H9 (cell line): ENCODE data around the gene KRTAP4-8. TPM values are rescaled to one million over a fixed set of nuclear protein-coding genes. Genes with fewer than 3 reads are reported as not detected.
A peak's percentile ranks its signal among the peaks of the same experiment; 100 is the strongest.
"Not testable (repeated sequence)": the region's sequence is repeated elsewhere in the genome, so short reads cannot be mapped to it uniquely, and the experiment has no call there.

Experiments
- DNase-seq: peaks from one replicate; pipeline ENCODE4 v3.0.0-alpha.2; 2017
- H2AFZ ChIP-seq: one replicate; pipeline ENCODE4 v1.6.1; 2013; ENCODE audit warnings: mild to moderate bottlenecking, low read length, control low read depth, moderate library complexity
- H2AK5ac ChIP-seq: 2 replicates; pipeline ENCODE4 v1.6.1; 2013; ENCODE audit warnings: low read length, control low read depth, mixed read lengths; ENCODE audit not compliant: insufficient read length
- H2BK120ac ChIP-seq: one replicate; pipeline ENCODE4 v1.6.1; 2013; ENCODE audit warnings: low read depth, mild to moderate bottlenecking, low read length, control low read depth, inconsistent platforms; ENCODE audit not compliant: poor library complexity, severe bottlenecking
- H2BK12ac ChIP-seq: 2 replicates; pipeline ENCODE4 v1.6.1; 2013; ENCODE audit warnings: low read length, control low read depth, mixed read lengths, low read depth; ENCODE audit not compliant: insufficient read length
- H2BK15ac ChIP-seq: 2 replicates; pipeline ENCODE4 v1.6.1; 2013; ENCODE audit warnings: low read depth, low read length, control low read depth
- H2BK20ac ChIP-seq: one replicate; pipeline ENCODE4 v1.6.1; 2013; ENCODE audit warnings: low read depth, mild to moderate bottlenecking, low read length, control low read depth, inconsistent platforms; ENCODE audit not compliant: poor library complexity, severe bottlenecking
- H2BK5ac ChIP-seq: 2 replicates; pipeline ENCODE4 v1.6.1; 2013; ENCODE audit warnings: low read length, control low read depth, mixed read lengths; ENCODE audit not compliant: insufficient read length
- H3K14ac ChIP-seq: 2 replicates; pipeline ENCODE4 v1.6.1; 2013; ENCODE audit warnings: low read length, control low read depth; ENCODE audit not compliant: insufficient read depth
- H3K18ac ChIP-seq: 2 replicates; pipeline ENCODE4 v1.6.1; 2013; ENCODE audit warnings: low read depth, mild to moderate bottlenecking, mixed read lengths, low read length, control low read depth; ENCODE audit not compliant: insufficient read length
- H3K23ac ChIP-seq: 2 replicates; pipeline ENCODE4 v1.6.1; 2013; ENCODE audit warnings: low read length, control low read depth, mixed read lengths, low read depth; ENCODE audit not compliant: insufficient read length
- H3K23me2 ChIP-seq: 2 replicates; pipeline ENCODE4 v1.6.1; 2013; ENCODE audit warnings: low read depth, mild to moderate bottlenecking, mixed read lengths, low read length, control low read depth; ENCODE audit not compliant: insufficient read length, poor library complexity, severe bottlenecking
- H3K27ac ChIP-seq: 2 replicates; pipeline ENCODE4 v1.5.1; 2013; ENCODE audit warnings: low read length, control low read depth, mixed read lengths, low read depth; ENCODE audit not compliant: insufficient read length
- H3K27me3 ChIP-seq: 2 replicates; pipeline ENCODE4 v1.6.1; 2013; ENCODE audit warnings: low read length, control low read depth, inconsistent platforms; ENCODE audit not compliant: insufficient read depth
- H3K4ac ChIP-seq: 2 replicates; pipeline ENCODE4 v1.6.1; 2013; ENCODE audit warnings: low read depth, mild to moderate bottlenecking, control low read depth, inconsistent platforms, low read length, moderate library complexity
- H3K4me1 ChIP-seq: 2 replicates; pipeline ENCODE4 v1.6.1; 2013; ENCODE audit warnings: low read length, control low read depth, inconsistent platforms; ENCODE audit not compliant: insufficient read depth
- H3K4me2 ChIP-seq: 2 replicates; pipeline ENCODE4 v1.6.1; 2013; ENCODE audit warnings: low read length, control low read depth, mixed read lengths; ENCODE audit not compliant: insufficient read length, insufficient read depth
- H3K56ac ChIP-seq: 2 replicates; pipeline ENCODE4 v1.6.1; 2013; ENCODE audit warnings: low read depth, mild to moderate bottlenecking, mixed read lengths, low read length, control low read depth; ENCODE audit not compliant: insufficient read length
- H3K79me1 ChIP-seq: 2 replicates; pipeline ENCODE4 v1.6.1; 2013; ENCODE audit warnings: low read depth, mild to moderate bottlenecking, moderate library complexity, low read length, control low read depth, inconsistent platforms; ENCODE audit not compliant: insufficient read depth, poor library complexity, severe bottlenecking
- H3K79me2 ChIP-seq: 2 replicates; pipeline ENCODE4 v1.6.1; 2013; ENCODE audit warnings: low read length, control low read depth, inconsistent platforms; ENCODE audit not compliant: insufficient read depth
- H3K9ac ChIP-seq: 2 replicates; pipeline ENCODE4 v1.6.1; 2013; ENCODE audit warnings: low read length, control low read depth, mixed read lengths; ENCODE audit not compliant: insufficient read length; ENCODE audit errors: extremely low read depth
- H3K9me3 ChIP-seq: one replicate; pipeline ENCODE4 v1.6.1; 2013; ENCODE audit warnings: low read depth, low read length, inconsistent platforms; ENCODE audit not compliant: control insufficient read depth
- H3T11ph ChIP-seq: one replicate; pipeline ENCODE4 v1.6.1; 2013; ENCODE audit warnings: mild to moderate bottlenecking, low read length, control low read depth, inconsistent platforms
- H4K20me1 ChIP-seq: one replicate; pipeline ENCODE4 v1.6.1; 2013; ENCODE audit not compliant: control insufficient read depth, insufficient read length, insufficient read depth
- H4K5ac ChIP-seq: 2 replicates; pipeline ENCODE4 v1.6.1; 2013; ENCODE audit warnings: low read depth, mild to moderate bottlenecking, mixed read lengths, low read length, control low read depth; ENCODE audit not compliant: insufficient read length
- H4K8ac ChIP-seq: replicated peaks from 2 replicates; pipeline ENCODE4 v1.6.1; 2013; ENCODE audit warnings: low read length, control low read depth, mixed read lengths, low read depth; ENCODE audit not compliant: insufficient read length
- H4K91ac ChIP-seq: 2 replicates; pipeline ENCODE4 v1.6.1; 2013; ENCODE audit warnings: low read depth, mild to moderate bottlenecking, moderate library complexity, mixed read lengths, low read length, control low read depth; ENCODE audit not compliant: insufficient read length
- H3K27ac Mint-ChIP-seq, 3 experiments: 2 replicates in 2 of 3; 3 replicates in 1 of 3; pipeline ENCODE4 v1.8.0; 2020 to 2021; ENCODE audit warnings: mixed read lengths in 3 of 3, mild to moderate bottlenecking in 1 of 3, moderate library complexity in 1 of 3
- H3K27me3 Mint-ChIP-seq: 2 replicates; pipeline ENCODE4 v1.8.0; 2021; ENCODE audit warnings: low read depth, mild to moderate bottlenecking, moderate library complexity, mixed read lengths
- H3K36me3 Mint-ChIP-seq, 3 experiments: 2 replicates in 2 of 3; 3 replicates in 1 of 3; pipeline ENCODE4 v1.8.0; 2020 to 2021; ENCODE audit warnings: low read depth in 3 of 3, mixed read lengths in 3 of 3; ENCODE audit not compliant: insufficient read depth in 1 of 3
- H3K4me1 Mint-ChIP-seq, 2 experiments: 2 replicates each; pipeline ENCODE4 v1.8.0; 2020; ENCODE audit warnings: mixed read lengths in 2 of 2
- H3K4me3 Mint-ChIP-seq, 2 experiments: 2 replicates in 1 of 2; 3 replicates in 1 of 2; pipeline ENCODE4 v1.8.0; 2020 to 2021; ENCODE audit warnings: mild to moderate bottlenecking in 2 of 2, mixed read lengths in 2 of 2, moderate library complexity in 1 of 2
- H3K9me3 Mint-ChIP-seq, 2 experiments: 2 replicates in 1 of 2; 3 replicates in 1 of 2; pipeline ENCODE4 v1.8.0; 2020; ENCODE audit warnings: mild to moderate bottlenecking in 2 of 2, mixed read lengths in 2 of 2, moderate library complexity in 1 of 2
- CTCF ChIP-seq: fragments of 200-600 bp; sonication (generic); conservative IDR thresholded peaks from 3 replicates; pipeline ENCODE4 v1.8.0; 2021; ENCODE audit warnings: antibody characterized with exemption, mild to moderate bottlenecking
- WGBS: extraction: QIAGEN DNeasy Blood & Tissue Kit; methylation state at CpG from one replicate; pipeline ENCODE4 v1.1.7; 2013; ENCODE audit warnings: missing lambda C conversion rate, low lambda C conversion rate, mixed read lengths; ENCODE audit not compliant: insufficient read length; ENCODE audit errors: extremely low coverage; 5-methylcytosine and 5-hydroxymethylcytosine counted together
- total RNA-seq: library from RNA; stranded (reverse); gene quantifications from 2 replicates; pipeline ENCODE4 v1.2.1, GENCODE V29; 2021

Gene KRTAP4-8
- total RNA-seq, 1 experiment from 2014 or later: not detected

DNA sequence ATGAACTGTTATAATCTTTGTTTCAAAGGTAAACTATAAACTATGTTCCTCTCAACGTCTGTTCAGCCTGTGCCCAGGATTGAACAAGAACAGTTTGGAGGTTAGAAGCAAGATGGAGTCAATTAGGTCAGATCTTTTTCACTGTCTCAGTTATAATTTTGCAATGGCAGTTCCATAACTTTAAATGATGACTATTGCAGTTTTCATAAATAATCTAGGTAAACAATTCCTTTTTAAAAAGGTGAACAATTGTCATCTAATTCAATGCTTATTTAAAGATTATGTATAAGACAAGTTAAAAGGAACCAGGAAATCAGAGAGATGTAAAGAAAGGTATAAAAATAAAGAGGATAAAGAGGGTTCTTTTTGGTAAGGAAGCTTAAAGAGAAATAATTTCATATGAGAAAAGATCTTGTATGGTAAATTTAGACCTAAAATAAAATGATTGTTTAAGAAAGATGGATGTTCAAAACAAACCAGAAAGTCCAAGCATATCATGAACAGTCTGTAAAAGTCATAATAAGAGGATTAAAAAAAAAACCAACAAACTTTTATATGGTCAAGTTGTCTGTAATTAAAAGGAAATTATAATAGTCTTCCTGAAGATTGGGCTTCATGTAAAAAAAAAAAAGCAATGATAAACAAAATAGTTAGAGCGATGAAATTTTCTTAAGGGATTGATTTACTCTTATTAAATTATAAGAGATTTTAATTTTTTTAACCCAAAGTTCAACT is 13.4 kb upstream of the KRTAP4-8 start:
- Histone ChIP-seq H2BK5ac (no peak overlapping the region), H2AFZ (no peak overlapping the region), H3K79me2 (no peaks in the 10 kb centered on the region), H3K9me3 (peaks cover 4% of the 10 kb centered on the region), H2AK5ac (no peak overlapping the region), H3K4me2 (no peak overlapping the region), H3K79me1 (no peaks in the 10 kb centered on the region), H4K5ac (no peak overlapping the region), H3K9ac (no peak overlapping the region), H2BK15ac (no peak overlapping the region), H3T11ph (no peak overlapping the region), H4K8ac (no peak overlapping the region), H4K20me1 (no peaks in the 10 kb centered on the region), H4K91ac (no peak overlapping the region), H2BK12ac (no peak overlapping the region), H3K23me2 (no peaks in the 10 kb centered on the region), H3K4me1 (peaks cover 6% of the 10 kb centered on the region; the same call in 1 of the 2 replicates), H2BK120ac (no peak overlapping the region), H3K56ac (no peak overlapping the region), H3K4ac (no peak overlapping the region), H3K14ac (no peak overlapping the region), H2BK20ac (no peak overlapping the region), H3K27ac (no peak overlapping the region), H3K18ac (no peak overlapping the region), H3K23ac (no peak overlapping the region), H3K27me3 (no peaks in the 10 kb centered on the region)
- peaks cover 39 to 58% of the 10 kb centered on the region in 2 experiments for H3K9me3 Mint-ChIP-seq
- H3K27ac Mint-ChIP-seq: no peak overlapping the region
- peaks cover 22 to 36% (median 24%) of the 10 kb centered on the region in 3 experiments for H3K36me3 Mint-ChIP-seq
- DNase-seq: no peak
- no peaks in the 10 kb centered on the region for H3K27me3 Mint-ChIP-seq
- no peak overlapping the region for H3K4me3 Mint-ChIP-seq
- H3K4me1 Mint-ChIP-seq: peaks cover 37 to 39% of the 10 kb centered on the region in 2 experiments
- no peak for TF ChIP-seq CTCF
- WGBS: no CpG with 5 or more reads among the region's 2 CpGs

DNA sequence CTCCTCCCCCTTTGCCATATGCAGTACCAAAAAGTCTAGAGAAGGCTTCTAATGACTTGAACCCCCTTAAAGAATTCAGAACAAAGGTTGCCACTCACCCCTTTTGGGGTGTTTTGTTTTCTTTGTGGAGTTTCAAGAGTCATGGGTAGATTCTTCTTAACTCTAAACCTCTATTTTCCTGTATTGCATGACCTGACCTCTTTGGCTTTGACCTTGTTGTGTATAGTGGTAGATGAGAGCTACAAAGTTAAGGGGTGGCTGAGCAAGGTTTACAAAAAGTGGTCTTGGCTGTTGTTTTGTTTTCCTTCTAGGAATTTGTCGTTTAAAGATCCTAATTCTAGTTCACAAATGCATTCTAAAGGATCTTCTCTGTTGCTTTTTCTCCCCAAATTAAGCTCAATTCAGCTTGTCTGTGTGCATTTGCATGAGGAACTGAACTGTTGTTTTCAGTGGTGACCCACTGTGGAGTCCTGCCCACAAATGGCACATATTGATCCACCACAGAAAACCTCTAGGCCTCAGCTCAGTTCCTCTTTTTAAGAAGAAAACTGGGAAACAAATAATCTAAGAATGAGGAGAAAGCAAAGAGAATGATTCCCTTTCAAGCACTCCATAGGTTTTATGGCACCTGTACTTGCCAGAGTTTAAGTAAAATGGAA is 10.9 kb upstream of the KRTAP4-8 start:
- H3K18ac ChIP-seq, H3K27me3 Mint-ChIP-seq, H3K14ac ChIP-seq, H4K5ac ChIP-seq, H2BK12ac ChIP-seq, H3K79me1 ChIP-seq, DNase-seq, H3K9me3 ChIP-seq, H3K56ac ChIP-seq, H4K8ac ChIP-seq, H4K91ac ChIP-seq, H2AK5ac ChIP-seq, H3K23ac ChIP-seq, H2AFZ ChIP-seq, H3K23me2 ChIP-seq, H2BK20ac ChIP-seq, H3K27ac ChIP-seq, H3K4me1 ChIP-seq, H3K4me2 ChIP-seq, H3K27me3 ChIP-seq, H2BK15ac ChIP-seq, H3K9ac ChIP-seq, H3K4ac ChIP-seq, H3K79me2 ChIP-seq, H2BK5ac ChIP-seq, H4K20me1 ChIP-seq, H2BK120ac ChIP-seq, H3T11ph ChIP-seq: not testable (repeated sequence)
- Mint-ChIP-seq H3K9me3 (peaks cover 39 to 42% of the 10 kb centered on the region in 2 experiments), H3K4me1 (peaks cover 37 to 40% of the 10 kb centered on the region in 2 experiments), H3K27ac (peak overlapping the region in 1 of 3 experiments; percentile 10; a peak in 1 of 7 replicates), H3K36me3 (peaks cover 19 to 36% (median 24%) of the 10 kb centered on the region in 3 experiments), H3K4me3 (peak overlapping the region in 1 of 2 experiments; percentile 1; a peak in 1 of 5 replicates)
- no CpG with 5 or more reads among the region's 1 CpG for WGBS
